ENCODE results near the gene AREL1. TPM values are rescaled to one million over a fixed set of nuclear protein-coding genes. Genes with fewer than 3 reads are reported as not detected.

Gene AREL1
- polyA plus RNA-seq, 1 donor (not counting 4 experiments of a cell fraction or from before 2014, with no cell fraction given), result 31.2 TPM

GRCh38 chr14:74697543-74697942 lies 15.3 kb downstream of the AREL1 start:
- Histone ChIP-seq H3K4me1 (ENCODE audit: control insufficient read depth, extremely low read depth, insufficient read depth, low read length) (peaks cover 28% of the 10 kb centered on the region), H3K36me3 (ENCODE audit: control insufficient read depth in 2 of 2, extremely low read depth in 1 of 2, insufficient read depth in 2 of 2, low read length in 2 of 2) (peaks cover 1 to 20% of the 10 kb centered on the region in 2 experiments), H2AFZ (ENCODE audit: control insufficient read depth, low read length) (no peak overlapping the region), H3K27ac (ENCODE audit: control insufficient read depth, insufficient read depth, low read length) (no peak overlapping the region), H3K4me3 (ENCODE audit: control insufficient read depth in 2 of 3, extremely low read depth in 1 of 3, insufficient read depth in 2 of 3, low read depth in 1 of 3, low read length in 3 of 3) (no peak overlapping the region), H3K4me2 (ENCODE audit: control insufficient read depth, extremely low read depth, insufficient read depth, low read depth, low read length) (peak overlapping the region; percentile 32), H3K9me1 (ENCODE audit: control insufficient read depth, extremely low read depth, insufficient read depth, low read length) (peaks cover 2% of the 10 kb centered on the region), H3K79me2 (ENCODE audit: control insufficient read depth, insufficient read depth, low read length) (peaks cover 77% of the 10 kb centered on the region), H4K20me1 (ENCODE audit: control insufficient read depth, extremely low read depth, insufficient read depth, low read length) (peaks cover 16% of the 10 kb centered on the region), H3K9me3 (ENCODE audit: control insufficient read depth, low read depth, low read length) (peaks cover 5% of the 10 kb centered on the region), H3K9ac (ENCODE audit: control insufficient read depth, extremely low read depth, insufficient read depth, low read length) (no peak overlapping the region), H3K27me3 (ENCODE audit: control insufficient read depth, extremely low read depth, insufficient read depth, low read length) (no peaks in the 10 kb centered on the region)
- TF ChIP-seq CTCF (optimal IDR thresholded peaks at IDR 0.05 in 1 of 3, IDR thresholded peaks at IDR 0.05 in 1 of 3, conservative IDR thresholded peaks at IDR 0.05 in 1 of 3; ENCODE audit: extremely low read depth in 1 of 3, insufficient read depth in 2 of 3, low read length in 3 of 3), result no peak
- TF ChIP-seq EZH2 (IDR thresholded peaks at IDR 0.05; ENCODE audit: low read length), result no peak
- DNase-seq (ENCODE audit: low read depth, low spot score), result no peak
- dilution Hi-C loops (cut with MboI; ENCODE audit: extremely low pct_ligation_motif_present, low sequenced_read_pairs), result no loop called here
- peak; percentile 41 for FAIRE-seq

DNA sequence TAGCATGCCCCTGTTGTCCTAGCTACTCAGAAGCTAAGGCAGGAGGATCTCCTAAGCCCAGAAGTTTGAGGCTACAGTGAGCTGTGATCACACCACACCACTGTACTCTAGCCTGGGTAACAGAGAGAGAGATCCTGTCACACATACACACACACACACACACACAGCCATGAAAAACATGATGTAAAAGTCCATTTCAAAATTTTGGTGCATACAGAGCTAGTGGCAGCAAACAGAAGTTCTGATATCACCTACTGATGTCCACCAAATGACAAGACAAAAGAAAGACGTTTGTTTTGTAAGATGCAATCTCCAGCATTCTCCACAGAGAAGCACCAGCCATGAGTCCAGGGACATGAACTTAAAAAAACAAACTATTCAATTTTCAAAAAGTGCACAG lies 15.9 kb downstream of the AREL1 start:
- H3K4me1 ChIP-seq (ENCODE audit: control insufficient read depth, extremely low read depth, insufficient read depth, low read length), result peaks cover 28% of the 10 kb centered on the region
- dilution Hi-C loops (cut with MboI; ENCODE audit: extremely low pct_ligation_motif_present, low sequenced_read_pairs), result no loop called here
- H3K27ac ChIP-seq (ENCODE audit: control insufficient read depth, insufficient read depth, low read length), result no peak overlapping the region
- peaks cover 2% of the 10 kb centered on the region for H3K9me1 ChIP-seq (ENCODE audit: control insufficient read depth, extremely low read depth, insufficient read depth, low read length)
- no peak overlapping the region for H2AFZ ChIP-seq (ENCODE audit: control insufficient read depth, low read length)
- H3K27me3 ChIP-seq (ENCODE audit: control insufficient read depth, extremely low read depth, insufficient read depth, low read length), result no peaks in the 10 kb centered on the region
- FAIRE-seq (no peak), DNase-seq (ENCODE audit: low read depth, low spot score) (no peak)
- H3K4me2 ChIP-seq (ENCODE audit: control insufficient read depth, extremely low read depth, insufficient read depth, low read depth, low read length), result no peak overlapping the region
- H3K9ac ChIP-seq (ENCODE audit: control insufficient read depth, extremely low read depth, insufficient read depth, low read length), result no peak overlapping the region
- no peak for TF ChIP-seq EZH2 (IDR thresholded peaks at IDR 0.05; ENCODE audit: low read length)
- no peak for TF ChIP-seq CTCF (optimal IDR thresholded peaks at IDR 0.05 in 1 of 3, IDR thresholded peaks at IDR 0.05 in 1 of 3, conservative IDR thresholded peaks at IDR 0.05 in 1 of 3; ENCODE audit: extremely low read depth in 1 of 3, insufficient read depth in 2 of 3, low read length in 3 of 3)
- peaks cover 2% of the 10 kb centered on the region for H3K9me3 ChIP-seq (ENCODE audit: control insufficient read depth, low read depth, low read length)
- H3K4me3 ChIP-seq (ENCODE audit: control insufficient read depth in 2 of 3, extremely low read depth in 1 of 3, insufficient read depth in 2 of 3, low read depth in 1 of 3, low read length in 3 of 3), result no peak overlapping the region
- peaks cover 1 to 25% of the 10 kb centered on the region in 2 experiments for H3K36me3 ChIP-seq (ENCODE audit: control insufficient read depth in 2 of 2, extremely low read depth in 1 of 2, insufficient read depth in 2 of 2, low read length in 2 of 2)
- H4K20me1 ChIP-seq (ENCODE audit: control insufficient read depth, extremely low read depth, insufficient read depth, low read length), result peaks cover 16% of the 10 kb centered on the region
- H3K79me2 ChIP-seq (ENCODE audit: control insufficient read depth, insufficient read depth, low read length), result peaks cover 76% of the 10 kb centered on the region

Data from keratinocyte (primary cell).